Measurements from ENCODE around the gene GP1BB. TPM values are rescaled to one million over a fixed set of nuclear protein-coding genes. Genes with fewer than 3 reads are reported as not detected.

Gene GP1BB
- total RNA-seq, 1 donor from 2014 or later: 0.95 TPM

- DNase-seq (ENCODE audit: low read depth) (no peak), FAIRE-seq (no peak)
- H3K9ac ChIP-seq (ENCODE audit: low read length): no peak overlapping the region
- no peaks in the 10 kb centered on the region for H3K36me3 ChIP-seq (ENCODE audit: insufficient read depth, low read length)
- Mint-ChIP-seq H3K27me3 (ENCODE audit: low read depth, unreplicated experiment) (peaks cover 35% of the 10 kb centered on the region), H3K4me1 (ENCODE audit: low read depth, unreplicated experiment) (no peaks in the 10 kb centered on the region), H3K9me3 (ENCODE audit: unreplicated experiment) (no peaks in the 10 kb centered on the region), H3K4me3 (ENCODE audit: unreplicated experiment) (no peak overlapping the region), H3K27ac (ENCODE audit: unreplicated experiment) (no peak overlapping the region), H3K36me3 (ENCODE audit: low read depth, unreplicated experiment) (no peaks in the 10 kb centered on the region)
- H3K4me1 ChIP-seq (ENCODE audit: insufficient read depth, low read length): no peaks in the 10 kb centered on the region
- no peaks in the 10 kb centered on the region for H4K20me1 ChIP-seq (ENCODE audit: insufficient read depth, low read length)
- H3K27me3 ChIP-seq (ENCODE audit: insufficient read depth, low read length): peaks cover 7% of the 10 kb centered on the region
- H2AFZ ChIP-seq (ENCODE audit: low read depth, low read length): no peak overlapping the region
- no peak overlapping the region for H3K4me2 ChIP-seq (ENCODE audit: low read length)
- TF ChIP-seq CTCF (IDR thresholded peaks at IDR 0.05; ENCODE audit: insufficient read depth, low read depth, low read length) (no peak), EZH2 (IDR thresholded peaks at IDR 0.05; ENCODE audit: insufficient read depth, low read length) (no peak)
- no peaks in the 10 kb centered on the region for H3K9me3 ChIP-seq (ENCODE audit: insufficient read depth, low read depth, low read length)
- no peaks in the 10 kb centered on the region for H3K79me2 ChIP-seq (ENCODE audit: insufficient read depth, low read length)
- no peak overlapping the region for H3K4me3 ChIP-seq (ENCODE audit: insufficient read depth, low read depth, low read length)
- H3K27ac ChIP-seq (ENCODE audit: low read depth, low read length): no peak overlapping the region
These were observed 19.5 kb upstream of the GP1BB start for GRCh38 chr22:19703869-19704268.

GRCh38 chr22:19704355-19705015 lies 18.9 kb upstream of the GP1BB start:
- Histone ChIP-seq H3K79me2 (ENCODE audit: insufficient read depth, low read length) (no peaks in the 10 kb centered on the region), H3K27me3 (ENCODE audit: insufficient read depth, low read length) (peaks cover 7% of the 10 kb centered on the region), H3K9me3 (ENCODE audit: insufficient read depth, low read depth, low read length) (no peaks in the 10 kb centered on the region), H3K27ac (ENCODE audit: low read depth, low read length) (no peak overlapping the region), H2AFZ (ENCODE audit: low read depth, low read length) (no peak overlapping the region), H3K36me3 (ENCODE audit: insufficient read depth, low read length) (no peaks in the 10 kb centered on the region), H3K4me2 (ENCODE audit: low read length) (no peak overlapping the region), H4K20me1 (ENCODE audit: insufficient read depth, low read length) (no peaks in the 10 kb centered on the region), H3K9ac (ENCODE audit: low read length) (no peak overlapping the region), H3K4me3 (ENCODE audit: insufficient read depth, low read depth, low read length) (no peak overlapping the region), H3K4me1 (ENCODE audit: insufficient read depth, low read length) (no peaks in the 10 kb centered on the region)
- Mint-ChIP-seq H3K36me3 (ENCODE audit: low read depth, unreplicated experiment) (no peaks in the 10 kb centered on the region), H3K27me3 (ENCODE audit: low read depth, unreplicated experiment) (peaks cover 42% of the 10 kb centered on the region), H3K4me1 (ENCODE audit: low read depth, unreplicated experiment) (no peaks in the 10 kb centered on the region), H3K9me3 (ENCODE audit: unreplicated experiment) (no peaks in the 10 kb centered on the region), H3K27ac (ENCODE audit: unreplicated experiment) (no peak overlapping the region), H3K4me3 (ENCODE audit: unreplicated experiment) (no peak overlapping the region)
- FAIRE-seq: no peak
- TF ChIP-seq EZH2 (IDR thresholded peaks at IDR 0.05; ENCODE audit: insufficient read depth, low read length) (no peak), CTCF (IDR thresholded peaks at IDR 0.05; ENCODE audit: insufficient read depth, low read depth, low read length) (no peak)
- DNase-seq (ENCODE audit: low read depth): no peak

GRCh38 chr22:19705181-19705934 lies 18.0 kb upstream of the GP1BB start:
- DNase-seq (ENCODE audit: low read depth) (no peak), FAIRE-seq (no peak)
- Histone ChIP-seq H3K79me2 (ENCODE audit: insufficient read depth, low read length) (no peaks in the 10 kb centered on the region), H3K9ac (ENCODE audit: low read length) (no peak overlapping the region), H3K27ac (ENCODE audit: low read depth, low read length) (no peak overlapping the region), H3K4me3 (ENCODE audit: insufficient read depth, low read depth, low read length) (no peak overlapping the region), H3K4me2 (ENCODE audit: low read length) (no peak overlapping the region), H4K20me1 (ENCODE audit: insufficient read depth, low read length) (no peaks in the 10 kb centered on the region), H3K27me3 (ENCODE audit: insufficient read depth, low read length) (peaks cover 7% of the 10 kb centered on the region), H3K4me1 (ENCODE audit: insufficient read depth, low read length) (no peaks in the 10 kb centered on the region), H3K36me3 (ENCODE audit: insufficient read depth, low read length) (no peaks in the 10 kb centered on the region), H2AFZ (ENCODE audit: low read depth, low read length) (no peak overlapping the region), H3K9me3 (ENCODE audit: insufficient read depth, low read depth, low read length) (no peaks in the 10 kb centered on the region)
- H3K27ac Mint-ChIP-seq (ENCODE audit: unreplicated experiment): no peak overlapping the region
- H3K4me3 Mint-ChIP-seq (ENCODE audit: unreplicated experiment): no peak overlapping the region
- no peaks in the 10 kb centered on the region for H3K36me3 Mint-ChIP-seq (ENCODE audit: low read depth, unreplicated experiment)
- peaks cover 49% of the 10 kb centered on the region for H3K27me3 Mint-ChIP-seq (ENCODE audit: low read depth, unreplicated experiment)
- H3K9me3 Mint-ChIP-seq (ENCODE audit: unreplicated experiment): no peaks in the 10 kb centered on the region
- no peaks in the 10 kb centered on the region for H3K4me1 Mint-ChIP-seq (ENCODE audit: low read depth, unreplicated experiment)
- TF ChIP-seq EZH2 (IDR thresholded peaks at IDR 0.05; ENCODE audit: insufficient read depth, low read length) (no peak), CTCF (IDR thresholded peaks at IDR 0.05; ENCODE audit: insufficient read depth, low read depth, low read length) (no peak)

Measured in astrocyte (in vitro differentiated cells and primary cell).